ENCODE data around the gene ERG28.

ERG28 gene

GRCh38 chr14:75672605-75673192 lies 12.0 kb upstream of the ERG28 start:
- Histone ChIP-seq H4K8ac (ENCODE audit: low read depth, low read length) (no peak overlapping the region), H4K5ac (ENCODE audit: low read length) (no peak overlapping the region), H3K23ac (ENCODE audit: low read length) (no peak overlapping the region), H3K56ac (ENCODE audit: low read length) (no peak overlapping the region), H2BK5ac (ENCODE audit: low read length) (no peak overlapping the region), H2BK120ac (ENCODE audit: low read depth, low read length) (no peak overlapping the region), H3K79me2 (ENCODE audit: control insufficient read depth, insufficient read depth, low read length) (no peaks in the 10 kb centered on the region), H2AK5ac (ENCODE audit: low read length) (no peak overlapping the region), H2BK15ac (replicated peaks; ENCODE audit: low read depth) (no peak overlapping the region), H3K27ac (ENCODE audit: low read depth, low read length) (no peak overlapping the region), H3K4me3 (ENCODE audit: low read length) (no peak overlapping the region), H3K79me1 (ENCODE audit: low read length) (peaks cover 2% of the 10 kb centered on the region), H3K4ac (ENCODE audit: low read depth, low read length) (no peak overlapping the region), H3K4me2 (ENCODE audit: low read length) (no peak overlapping the region), H3K9ac (ENCODE audit: low read length) (no peak overlapping the region), H3K4me1 (ENCODE audit: control insufficient read depth, low read depth, low read length) (no peaks in the 10 kb centered on the region), H3K27me3 (ENCODE audit: insufficient read depth, low read length, poor library complexity) (no peaks in the 10 kb centered on the region), H3K18ac (ENCODE audit: low read length) (no peak overlapping the region), H3K36me3 (ENCODE audit: control insufficient read depth, insufficient read depth, low read length) (peaks cover 3% of the 10 kb centered on the region)
- WGBS (ENCODE audit: extremely low coverage, insufficient coverage, low lambda C conversion rate), result no CpG with 5 or more reads among the region's 1 CpG
- DNase-seq, result no peak

- H3K4me3 ChIP-seq (ENCODE audit: low read length), result no peak overlapping the region
- H3K27ac ChIP-seq (ENCODE audit: low read depth, low read length), result no peak overlapping the region
These were observed 6.6 kb upstream of the ERG28 start for GRCh38 chr14:75667099-75667765.

GRCh38 chr14:75662966-75663365 lies 2.3 kb upstream of the ERG28 start:
- no peak overlapping the region for H4K8ac ChIP-seq (ENCODE audit: low read depth, low read length)
- peaks cover 14% of the 10 kb centered on the region for H3K79me1 ChIP-seq (ENCODE audit: low read length)
- H3K9ac ChIP-seq (ENCODE audit: low read length), result no peak overlapping the region
- H3K18ac ChIP-seq (ENCODE audit: low read length), result no peak overlapping the region
- H3K36me3 ChIP-seq (ENCODE audit: control insufficient read depth, insufficient read depth, low read length), result no peaks in the 10 kb centered on the region
- no peak overlapping the region for H2BK15ac ChIP-seq (replicated peaks; ENCODE audit: low read depth)
- no peak overlapping the region for H3K4me2 ChIP-seq (ENCODE audit: low read length)
- H3K79me2 ChIP-seq (ENCODE audit: control insufficient read depth, insufficient read depth, low read length), result peaks cover 18% of the 10 kb centered on the region
- no peak overlapping the region for H3K27ac ChIP-seq (ENCODE audit: low read depth, low read length)
- no peak overlapping the region for H2BK120ac ChIP-seq (ENCODE audit: low read depth, low read length)
- WGBS (ENCODE audit: extremely low coverage, insufficient coverage, low lambda C conversion rate), result no CpG with 5 or more reads among the region's 3 CpGs
- no peak overlapping the region for H2AK5ac ChIP-seq (ENCODE audit: low read length)
- no peaks in the 10 kb centered on the region for H3K27me3 ChIP-seq (ENCODE audit: insufficient read depth, low read length, poor library complexity)
- no peak overlapping the region for H2BK5ac ChIP-seq (ENCODE audit: low read length)
- H3K23ac ChIP-seq (ENCODE audit: low read length), result no peak overlapping the region
- no peak overlapping the region for H4K5ac ChIP-seq (ENCODE audit: low read length)
- DNase-seq, result peak; percentile 15
- no peak overlapping the region for H3K4me3 ChIP-seq (ENCODE audit: low read length)
- H3K4me1 ChIP-seq (ENCODE audit: control insufficient read depth, low read depth, low read length), result no peaks in the 10 kb centered on the region
- H3K56ac ChIP-seq (ENCODE audit: low read length), result no peak overlapping the region
- no peak overlapping the region for H3K4ac ChIP-seq (ENCODE audit: low read depth, low read length)

More at GRCh38 chr14:75667099-75667765, 6.6 kb upstream of the ERG28 start:
- Histone ChIP-seq H3K27me3 (ENCODE audit: insufficient read depth, low read length, poor library complexity) (no peaks in the 10 kb centered on the region), H2AK5ac (ENCODE audit: low read length) (no peak overlapping the region), H3K23ac (ENCODE audit: low read length) (no peak overlapping the region), H2BK15ac (replicated peaks; ENCODE audit: low read depth) (no peak overlapping the region), H3K4me2 (ENCODE audit: low read length) (no peak overlapping the region), H3K18ac (ENCODE audit: low read length) (no peak overlapping the region), H3K4me1 (ENCODE audit: control insufficient read depth, low read depth, low read length) (no peaks in the 10 kb centered on the region), H2BK5ac (ENCODE audit: low read length) (no peak overlapping the region), H4K5ac (ENCODE audit: low read length) (no peak overlapping the region), H4K8ac (ENCODE audit: low read depth, low read length) (no peak overlapping the region), H3K36me3 (ENCODE audit: control insufficient read depth, insufficient read depth, low read length) (peaks cover 3% of the 10 kb centered on the region), H3K9ac (ENCODE audit: low read length) (no peak overlapping the region), H3K56ac (ENCODE audit: low read length) (no peak overlapping the region), H3K79me2 (ENCODE audit: control insufficient read depth, insufficient read depth, low read length) (peaks cover 3% of the 10 kb centered on the region), H3K4ac (ENCODE audit: low read depth, low read length) (no peak overlapping the region), H2BK120ac (ENCODE audit: low read depth, low read length) (no peak overlapping the region), H3K79me1 (ENCODE audit: low read length) (peaks cover 4% of the 10 kb centered on the region)
- no peak for DNase-seq
- no CpG with 5 or more reads among the region's 2 CpGs for WGBS (ENCODE audit: extremely low coverage, insufficient coverage, low lambda C conversion rate)

GRCh38 chr14:75661499-75661814 lies 781 bp upstream of the ERG28 start:
- H3K4ac ChIP-seq (ENCODE audit: low read depth, low read length), result peak overlapping the region; percentile 41
- no peaks in the 10 kb centered on the region for H3K4me1 ChIP-seq (ENCODE audit: control insufficient read depth, low read depth, low read length)
- H3K79me2 ChIP-seq (ENCODE audit: control insufficient read depth, insufficient read depth, low read length), result peaks cover 18% of the 10 kb centered on the region
- H3K23ac ChIP-seq (ENCODE audit: low read length), result no peak overlapping the region
- peak overlapping the region; percentile 30 for H3K4me2 ChIP-seq (ENCODE audit: low read length)
- H3K4me3 ChIP-seq (ENCODE audit: low read length), result peak overlapping the region; percentile 80
- H2AK5ac ChIP-seq (ENCODE audit: low read length), result no peak overlapping the region
- H2BK120ac ChIP-seq (ENCODE audit: low read depth, low read length), result no peak overlapping the region
- H3K56ac ChIP-seq (ENCODE audit: low read length), result peak overlapping the region; percentile 78
- peak overlapping the region; percentile 43 for H3K18ac ChIP-seq (ENCODE audit: low read length)
- no peak overlapping the region for H2BK5ac ChIP-seq (ENCODE audit: low read length)
- H3K27ac ChIP-seq (ENCODE audit: low read depth, low read length), result peak overlapping the region; percentile 91
- no peaks in the 10 kb centered on the region for H3K27me3 ChIP-seq (ENCODE audit: insufficient read depth, low read length, poor library complexity)
- no CpG with 5 or more reads among the region's 18 CpGs for WGBS (ENCODE audit: extremely low coverage, insufficient coverage, low lambda C conversion rate)
- H3K9ac ChIP-seq (ENCODE audit: low read length), result peak overlapping the region; percentile 84
- H3K36me3 ChIP-seq (ENCODE audit: control insufficient read depth, insufficient read depth, low read length), result no peaks in the 10 kb centered on the region
- H3K79me1 ChIP-seq (ENCODE audit: low read length), result peaks cover 13% of the 10 kb centered on the region
- H2BK15ac ChIP-seq (replicated peaks; ENCODE audit: low read depth), result no peak overlapping the region
- H4K8ac ChIP-seq (ENCODE audit: low read depth, low read length), result no peak overlapping the region
- no peak for DNase-seq
- no peak overlapping the region for H4K5ac ChIP-seq (ENCODE audit: low read length)

GRCh38 chr14:75660238-75660629 lies 442 bp downstream of the ERG28 start:
- H3K79me2 ChIP-seq (ENCODE audit: control insufficient read depth, insufficient read depth, low read length), result peaks cover 18% of the 10 kb centered on the region
- H3K79me1 ChIP-seq (ENCODE audit: low read length), result peaks cover 13% of the 10 kb centered on the region
- WGBS (ENCODE audit: extremely low coverage, insufficient coverage, low lambda C conversion rate), result no CpG with 5 or more reads among the region's 4 CpGs
- H3K4me3 ChIP-seq (ENCODE audit: low read length), result peak overlapping the region; percentile 94
- H3K27ac ChIP-seq (ENCODE audit: low read depth, low read length), result no peak overlapping the region
- peak overlapping the region; percentile 59 for H2BK5ac ChIP-seq (ENCODE audit: low read length)
- no peaks in the 10 kb centered on the region for H3K4me1 ChIP-seq (ENCODE audit: control insufficient read depth, low read depth, low read length)
- DNase-seq, result no peak
- H2AK5ac ChIP-seq (ENCODE audit: low read length), result peak overlapping the region; percentile 37
- H3K36me3 ChIP-seq (ENCODE audit: control insufficient read depth, insufficient read depth, low read length), result no peaks in the 10 kb centered on the region
- no peaks in the 10 kb centered on the region for H3K27me3 ChIP-seq (ENCODE audit: insufficient read depth, low read length, poor library complexity)
- H3K4ac ChIP-seq (ENCODE audit: low read depth, low read length), result peak overlapping the region; percentile 37
- H4K5ac ChIP-seq (ENCODE audit: low read length), result no peak overlapping the region
- peak overlapping the region; percentile 54 for H3K4me2 ChIP-seq (ENCODE audit: low read length)
- H4K8ac ChIP-seq (ENCODE audit: low read depth, low read length), result no peak overlapping the region
- H2BK120ac ChIP-seq (ENCODE audit: low read depth, low read length), result no peak overlapping the region
- peak overlapping the region; percentile 94 for H3K56ac ChIP-seq (ENCODE audit: low read length)
- H2BK15ac ChIP-seq (replicated peaks; ENCODE audit: low read depth), result no peak overlapping the region
- H3K9ac ChIP-seq (ENCODE audit: low read length), result peak overlapping the region; percentile 91
- H3K18ac ChIP-seq (ENCODE audit: low read length), result no peak overlapping the region
- H3K23ac ChIP-seq (ENCODE audit: low read length), result no peak overlapping the region

- Histone ChIP-seq H3K4me1 (ENCODE audit: control insufficient read depth, low read depth, low read length) (no peaks in the 10 kb centered on the region), H3K36me3 (ENCODE audit: control insufficient read depth, insufficient read depth, low read length) (no peaks in the 10 kb centered on the region), H3K27me3 (ENCODE audit: insufficient read depth, low read length, poor library complexity) (no peaks in the 10 kb centered on the region), H2BK120ac (ENCODE audit: low read depth, low read length) (no peak overlapping the region), H4K5ac (ENCODE audit: low read length) (no peak overlapping the region), H2AK5ac (ENCODE audit: low read length) (no peak overlapping the region), H3K27ac (ENCODE audit: low read depth, low read length) (no peak overlapping the region), H3K4me2 (ENCODE audit: low read length) (no peak overlapping the region), H3K4ac (ENCODE audit: low read depth, low read length) (no peak overlapping the region), H2BK5ac (ENCODE audit: low read length) (no peak overlapping the region), H3K79me1 (ENCODE audit: low read length) (peaks cover 12% of the 10 kb centered on the region), H3K18ac (ENCODE audit: low read length) (no peak overlapping the region), H4K8ac (ENCODE audit: low read depth, low read length) (no peak overlapping the region), H3K23ac (ENCODE audit: low read length) (no peak overlapping the region), H3K56ac (ENCODE audit: low read length) (no peak overlapping the region), H3K79me2 (ENCODE audit: control insufficient read depth, insufficient read depth, low read length) (peaks cover 18% of the 10 kb centered on the region), H2BK15ac (replicated peaks; ENCODE audit: low read depth) (no peak overlapping the region), H3K9ac (ENCODE audit: low read length) (no peak overlapping the region), H3K4me3 (ENCODE audit: low read length) (no peak overlapping the region)
- DNase-seq, result no peak
- WGBS (ENCODE audit: extremely low coverage, insufficient coverage, low lambda C conversion rate), result 100% methylated on average over 1 of the region's 2 CpGs
These were observed 1.7 kb downstream of the ERG28 start for GRCh38 chr14:75658957-75659356.

Measured in mesendoderm (in vitro differentiated cells).